A549 treated with ZK216348 at 1 μM for 4 hours (cell line): Measurements from ENCODE around the gene BLVRB. TPM values are rescaled to one million over a fixed set of nuclear protein-coding genes. Genes with fewer than 3 reads are reported as not detected.

Source experiments
- total RNA-seq: library from RNA; stranded (reverse); fragments of 200-300 nt; extraction: Qiagen RNA extraction; gene quantifications from 5 replicates; pipeline ENCODE4 v1.2.3, GENCODE V29; 2022; ENCODE audit warnings: low read depth

The BLVRB gene
- total RNA-seq = 196 to 343 TPM (median 318 TPM) in 5 replicates

DNA sequence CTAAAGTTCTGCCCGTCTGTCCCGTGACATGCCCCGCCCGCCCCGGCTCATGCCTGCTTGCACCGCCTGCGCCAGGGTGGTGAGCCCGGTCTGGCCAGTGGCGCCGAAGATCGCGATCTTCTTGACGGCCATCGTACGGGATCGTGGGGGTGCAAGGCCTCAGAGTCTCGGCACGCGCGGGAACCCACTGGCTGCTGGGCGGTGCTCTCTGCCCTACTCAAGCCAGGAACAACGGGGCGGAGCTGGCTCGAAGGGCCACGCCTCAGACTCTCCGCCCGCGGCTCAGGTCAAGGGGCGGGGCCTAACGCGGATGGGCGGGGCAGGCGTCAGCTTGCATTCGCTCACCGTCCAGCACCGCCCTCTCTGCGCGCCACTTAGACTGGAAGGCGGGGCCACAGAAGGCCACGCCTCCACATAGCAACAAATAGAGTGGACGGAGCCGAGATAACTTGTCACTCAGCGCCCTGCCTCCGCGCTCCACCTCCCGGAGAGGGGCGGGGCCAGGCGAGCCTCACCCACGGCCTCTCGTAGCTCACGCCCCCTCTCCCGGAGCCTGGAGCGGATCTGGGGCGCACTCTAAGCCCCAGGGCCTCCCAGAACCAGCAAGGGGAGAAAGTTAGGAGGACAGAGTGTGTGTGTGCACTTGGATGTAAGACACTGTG, at the start of gene BLVRB:
TSS of gene BLVRB (minus strand) at position 189 of the 662 bp plus-strand sequence. CDS start at position 132, 57 bp downstream.

GRCh38 chr19:40466985-40467734, 1.6 kb upstream of the BLVRB start, which contains the start of gene SPTBN4:
SPTBN4 (plus strand) TSS chr19:40467001; CDS start chr19:40472622, 5,621 bp downstream.

GRCh38 chr19:40444000-40444824, 21.3 kb downstream of the BLVRB start, which contains the start of gene SERTAD3:
SERTAD3 (minus strand) TSS chr19:40444335; CDS start chr19:40442080, 2,255 bp downstream.

DNA sequence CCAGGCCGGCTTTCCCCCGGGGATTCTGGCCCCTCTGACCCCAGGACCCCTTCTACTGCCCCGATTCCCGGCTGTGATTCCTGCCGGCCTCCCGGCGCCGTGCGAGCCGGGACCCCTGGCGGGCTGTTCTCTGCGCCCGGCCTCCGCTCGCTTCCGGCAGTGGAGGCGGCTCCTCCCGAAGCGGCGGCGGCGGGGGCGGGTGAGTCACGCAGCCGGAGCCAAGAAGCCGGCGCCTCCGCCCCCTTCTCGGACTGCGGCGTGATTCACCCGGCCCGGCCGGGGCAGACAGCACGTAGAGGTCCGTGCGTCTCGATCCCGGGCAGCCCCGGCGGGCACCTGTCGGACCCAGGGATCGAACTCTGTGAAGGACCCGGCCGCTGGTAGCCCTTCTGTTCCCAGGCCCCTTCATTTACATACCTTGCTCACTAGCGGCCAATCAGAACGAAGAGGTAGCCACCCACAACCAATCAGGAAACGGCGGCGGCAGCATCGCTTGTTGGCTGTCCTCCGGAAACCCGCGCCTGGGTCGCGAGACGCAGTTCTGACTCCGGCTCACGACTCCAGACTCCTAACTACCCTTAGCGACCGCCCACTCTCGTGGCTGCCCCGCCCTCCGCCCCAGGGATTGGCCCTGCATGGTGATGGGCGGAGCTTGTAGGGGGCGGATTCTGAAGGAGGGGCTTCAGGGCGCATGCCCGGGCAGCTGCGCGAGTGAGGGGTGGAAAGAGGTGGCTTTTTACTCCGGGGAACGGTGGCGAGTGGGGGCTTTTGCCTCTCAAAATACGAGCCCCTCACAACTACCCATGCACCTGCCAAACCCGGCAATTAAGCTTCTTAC, 39.9 kb downstream of the BLVRB start, which contains the start of gene SERTAD1:
TSS of gene SERTAD1 (minus strand) at position 543 of the 838 bp plus-strand sequence. CDS start 2,446 bp downstream, outside the sequence.

GRCh38 chr19:40413291-40413845, 52.2 kb downstream of the BLVRB start, which contains the start of gene PRX:
PRX (minus strand) TSS chr19:40413378; CDS start chr19:40407932, 5,446 bp downstream.

Other genes starting within 250 kb of the BLVRB start
- gene TTC9B, start 247.4 kb downstream of the BLVRB start, total RNA-seq = 0.34 to 0.47 TPM (median 0.43 TPM) in 4 of 5 replicates, not detected in the other
- gene CCNP, start 239.1 kb downstream of the BLVRB start, total RNA-seq = 0.19 to 0.42 TPM (median 0.21 TPM) in 4 of 5 replicates, not detected in the other
- 113 to 193 TPM (median 182 TPM) in 5 replicates for gene AKT2, start 180.4 kb downstream of the BLVRB start, total RNA-seq
- 20.7 to 35.4 TPM (median 30.7 TPM) in 5 replicates for gene C19orf47, start 117.3 kb downstream of the BLVRB start, total RNA-seq
- 224 to 275 TPM (median 254 TPM) in 5 replicates for gene PLD3, start 117.0 kb downstream of the BLVRB start, total RNA-seq
- gene HIPK4, start 75.6 kb downstream of the BLVRB start, total RNA-seq = 0.20 to 0.42 TPM (median 0.32 TPM) in 5 replicates
- gene PRX, start 52.4 kb downstream of the BLVRB start, total RNA-seq = 1.0 to 1.7 TPM (median 1.5 TPM) in 5 replicates
- gene SERTAD1, start 39.8 kb downstream of the BLVRB start, total RNA-seq = 22.7 to 35.8 TPM (median 30.0 TPM) in 5 replicates
- gene SERTAD3, start 21.4 kb downstream of the BLVRB start, total RNA-seq = 33.6 to 51.6 TPM (median 44.8 TPM) in 5 replicates
- gene SPTBN4, start 1.3 kb upstream of the BLVRB start, total RNA-seq = 0.55 to 1.2 TPM (median 0.71 TPM) in 5 replicates
- 81.7 to 154 TPM (median 141 TPM) in 5 replicates for gene SHKBP1, start 111.1 kb upstream of the BLVRB start, total RNA-seq
- gene LTBP4, start 135.6 kb upstream of the BLVRB start, total RNA-seq = 31.7 to 70.4 TPM (median 60.7 TPM) in 5 replicates
- gene NUMBL, start 224.9 kb upstream of the BLVRB start, total RNA-seq = 42.3 to 77.6 TPM (median 74.4 TPM) in 5 replicates